Activated naive CD8-positive, alpha-beta T cell (primary cell): ENCODE data around the gene CDH23.

Source experiments
- H3K27ac Mint-ChIP-seq: one replicate; pipeline ENCODE4 v1.8.0; 2021; ENCODE audit warnings: mixed read lengths
- H3K27me3 Mint-ChIP-seq: one replicate; pipeline ENCODE4 v1.8.0; 2021; ENCODE audit warnings: mixed read lengths
- H3K36me3 Mint-ChIP-seq: one replicate; pipeline ENCODE4 v1.8.0; 2021; ENCODE audit warnings: mixed read lengths
- H3K4me1 Mint-ChIP-seq: one replicate; pipeline ENCODE4 v1.8.0; 2021; ENCODE audit warnings: low read depth, mixed read lengths
- H3K4me3 Mint-ChIP-seq: one replicate; pipeline ENCODE4 v1.8.0; 2021; ENCODE audit warnings: mild to moderate bottlenecking, mixed read lengths
- H3K9me3 Mint-ChIP-seq: one replicate; pipeline ENCODE4 v1.8.0; 2021; ENCODE audit warnings: low read depth, mixed read lengths

The CDH23 gene

GRCh38 chr10:71780719-71781118 is 384.0 kb downstream of the CDH23 start:
- Mint-ChIP-seq H3K27ac (no peak overlapping the region), H3K36me3 (no peaks in the 10 kb centered on the region), H3K27me3 (no peaks in the 10 kb centered on the region), H3K4me3 (no peak overlapping the region), H3K9me3 (no peaks in the 10 kb centered on the region), H3K4me1 (peaks cover 22% of the 10 kb centered on the region)

DNA sequence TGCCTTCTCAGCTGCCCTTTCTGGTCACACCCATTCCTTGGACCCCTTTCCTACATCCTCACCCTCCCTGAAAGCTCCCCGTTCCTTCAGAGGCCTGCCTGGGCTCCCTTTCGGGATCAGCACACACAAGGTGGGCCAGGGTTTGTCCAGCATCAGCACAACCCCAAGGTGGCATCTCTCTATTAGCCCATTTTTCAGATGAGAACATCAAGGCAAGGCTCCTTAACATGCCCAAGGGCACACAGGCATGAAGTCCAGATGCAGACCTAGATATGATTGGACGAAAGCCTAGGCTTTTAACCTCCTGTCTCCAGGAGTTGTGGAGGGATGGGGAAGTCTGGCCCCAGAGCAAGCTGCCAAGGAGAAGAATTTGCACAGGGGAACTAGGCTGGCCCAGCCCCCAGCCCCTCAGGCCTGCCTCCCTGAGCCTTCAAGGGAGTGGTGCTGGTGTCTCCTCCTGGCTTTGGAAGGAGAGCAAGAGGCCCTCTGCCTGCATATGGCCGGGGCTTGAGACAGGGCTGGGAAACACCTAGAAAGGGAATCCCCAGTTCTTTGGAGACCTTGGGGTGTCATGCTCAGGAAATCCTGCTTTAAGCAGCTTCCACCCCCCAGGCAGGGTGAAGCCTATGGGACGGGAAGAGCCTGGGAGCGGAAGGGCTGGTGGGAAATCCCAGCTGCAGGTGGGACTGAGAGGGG is 385.6 kb downstream of the CDH23 start:
- Mint-ChIP-seq H3K27me3 (no peaks in the 10 kb centered on the region), H3K4me1 (peaks cover 8% of the 10 kb centered on the region), H3K27ac (no peak overlapping the region), H3K36me3 (no peaks in the 10 kb centered on the region), H3K9me3 (no peaks in the 10 kb centered on the region), H3K4me3 (no peak overlapping the region)

DNA sequence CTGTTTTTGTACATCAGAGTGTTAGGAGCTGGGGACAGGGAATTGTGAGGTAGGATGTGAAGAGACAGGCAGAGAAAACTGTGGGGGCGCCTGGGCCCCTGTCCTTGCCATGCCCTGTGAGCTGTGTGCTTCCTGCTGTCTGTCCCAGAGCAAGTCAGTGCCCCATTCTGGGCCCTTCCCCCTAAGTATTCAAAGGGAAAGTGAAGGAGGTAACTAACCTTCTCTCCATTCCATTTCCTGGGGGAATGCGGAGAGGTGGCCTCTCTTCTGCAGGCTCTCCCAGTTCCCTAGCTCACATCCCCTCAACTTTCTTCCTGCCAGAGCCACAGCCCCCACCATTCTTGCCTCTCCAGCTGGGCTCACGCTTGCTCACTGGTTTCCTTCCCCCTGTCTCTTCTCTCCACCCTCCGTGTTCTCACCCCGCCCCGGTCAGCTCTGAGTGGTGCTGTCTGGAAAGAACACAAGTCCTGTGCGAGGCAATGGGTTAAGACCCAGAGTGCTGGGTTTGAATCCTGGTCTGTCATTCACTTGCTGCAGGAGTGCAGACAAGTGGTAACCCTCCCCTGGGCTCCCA is 386.3 kb downstream of the CDH23 start:
- Mint-ChIP-seq H3K36me3 (no peaks in the 10 kb centered on the region), H3K9me3 (no peaks in the 10 kb centered on the region), H3K4me3 (no peak overlapping the region), H3K27ac (no peak overlapping the region), H3K4me1 (peaks cover 5% of the 10 kb centered on the region), H3K27me3 (no peaks in the 10 kb centered on the region)

- peaks cover 5% of the 10 kb centered on the region for H3K4me1 Mint-ChIP-seq
- H3K36me3 Mint-ChIP-seq = no peaks in the 10 kb centered on the region
- H3K27ac Mint-ChIP-seq = no peak overlapping the region
- no peak overlapping the region for H3K4me3 Mint-ChIP-seq
- no peaks in the 10 kb centered on the region for H3K27me3 Mint-ChIP-seq
- H3K9me3 Mint-ChIP-seq = no peaks in the 10 kb centered on the region
These were observed 387.4 kb downstream of the CDH23 start for GRCh38 chr10:71783917-71784678.

DNA sequence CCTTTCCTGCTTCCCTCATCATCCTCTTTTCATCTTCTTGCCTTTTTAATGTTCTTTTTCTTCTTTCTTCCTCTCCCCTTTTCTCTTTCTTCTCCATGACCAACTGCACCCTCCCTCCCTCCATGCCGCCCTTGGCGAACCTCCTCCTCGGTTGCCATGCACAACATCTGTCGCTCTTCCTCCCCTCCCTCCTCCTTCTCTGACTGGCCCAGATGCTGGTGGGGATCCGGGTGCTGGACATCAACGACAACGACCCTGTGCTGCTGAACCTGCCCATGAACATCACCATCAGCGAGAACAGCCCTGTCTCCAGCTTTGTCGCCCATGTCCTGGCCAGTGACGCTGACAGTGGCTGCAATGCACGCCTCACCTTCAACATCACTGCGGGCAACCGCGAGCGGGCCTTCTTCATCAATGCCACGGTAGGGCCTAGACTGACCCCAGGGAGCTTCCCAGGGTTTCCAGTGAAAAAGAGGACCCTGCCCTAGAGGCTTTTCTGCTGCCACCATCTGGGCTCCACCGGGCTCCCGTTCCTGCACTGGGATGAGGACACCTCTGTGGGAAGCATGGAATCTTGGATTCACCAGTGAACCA is 388.1 kb downstream of the CDH23 start:
- no peak overlapping the region for H3K4me3 Mint-ChIP-seq
- peaks cover 5% of the 10 kb centered on the region for H3K4me1 Mint-ChIP-seq
- no peak overlapping the region for H3K27ac Mint-ChIP-seq
- H3K9me3 Mint-ChIP-seq = no peaks in the 10 kb centered on the region
- H3K27me3 Mint-ChIP-seq = no peaks in the 10 kb centered on the region
- no peaks in the 10 kb centered on the region for H3K36me3 Mint-ChIP-seq

DNA sequence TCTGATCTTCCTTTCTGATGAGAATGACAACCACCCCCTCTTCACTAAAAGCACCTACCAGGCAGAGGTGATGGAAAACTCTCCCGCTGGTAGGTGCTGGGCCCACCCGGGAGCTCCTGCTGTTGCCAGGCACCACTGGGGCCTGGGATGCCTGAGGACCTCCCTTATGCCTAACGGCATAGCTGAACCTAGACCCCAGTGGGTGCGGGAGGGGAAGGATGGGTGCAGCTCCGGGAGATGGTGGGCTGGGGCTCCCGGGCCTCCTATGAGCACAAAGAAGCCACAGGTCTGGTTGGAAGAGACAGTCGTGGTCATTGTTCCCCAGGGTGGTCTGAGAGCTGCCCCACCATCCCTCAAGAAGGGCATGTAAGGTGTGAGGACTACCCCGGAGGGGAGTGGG is 392.2 kb downstream of the CDH23 start:
- H3K4me1 Mint-ChIP-seq = peaks cover 8% of the 10 kb centered on the region
- no peaks in the 10 kb centered on the region for H3K36me3 Mint-ChIP-seq
- no peak overlapping the region for H3K4me3 Mint-ChIP-seq
- H3K27ac Mint-ChIP-seq = no peak overlapping the region
- H3K9me3 Mint-ChIP-seq = no peaks in the 10 kb centered on the region
- no peaks in the 10 kb centered on the region for H3K27me3 Mint-ChIP-seq

DNA sequence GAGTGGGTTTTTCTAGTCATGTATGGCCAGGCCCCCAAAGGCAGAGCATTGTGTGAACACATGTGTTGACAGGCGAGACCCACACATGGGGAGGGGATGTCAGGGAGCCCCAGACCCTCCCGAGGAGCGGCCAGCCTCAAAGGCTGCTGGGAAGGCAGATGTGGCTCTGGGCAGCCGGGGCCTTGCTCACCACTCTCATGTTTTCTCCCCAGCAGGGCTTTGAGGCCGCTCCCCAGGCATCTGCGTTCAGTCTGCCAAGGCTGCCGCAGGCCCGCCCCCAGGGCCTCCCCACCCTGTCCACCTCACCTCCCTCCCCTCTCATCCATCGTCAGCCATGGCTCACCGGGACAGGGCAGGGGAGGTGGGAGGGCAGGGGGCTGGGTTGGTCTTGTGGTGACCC is 393.2 kb downstream of the CDH23 start:
- H3K4me3 Mint-ChIP-seq = no peak overlapping the region
- H3K36me3 Mint-ChIP-seq = no peaks in the 10 kb centered on the region
- H3K4me1 Mint-ChIP-seq = peaks cover 8% of the 10 kb centered on the region
- no peak overlapping the region for H3K27ac Mint-ChIP-seq
- no peaks in the 10 kb centered on the region for H3K27me3 Mint-ChIP-seq
- H3K9me3 Mint-ChIP-seq = no peaks in the 10 kb centered on the region

DNA sequence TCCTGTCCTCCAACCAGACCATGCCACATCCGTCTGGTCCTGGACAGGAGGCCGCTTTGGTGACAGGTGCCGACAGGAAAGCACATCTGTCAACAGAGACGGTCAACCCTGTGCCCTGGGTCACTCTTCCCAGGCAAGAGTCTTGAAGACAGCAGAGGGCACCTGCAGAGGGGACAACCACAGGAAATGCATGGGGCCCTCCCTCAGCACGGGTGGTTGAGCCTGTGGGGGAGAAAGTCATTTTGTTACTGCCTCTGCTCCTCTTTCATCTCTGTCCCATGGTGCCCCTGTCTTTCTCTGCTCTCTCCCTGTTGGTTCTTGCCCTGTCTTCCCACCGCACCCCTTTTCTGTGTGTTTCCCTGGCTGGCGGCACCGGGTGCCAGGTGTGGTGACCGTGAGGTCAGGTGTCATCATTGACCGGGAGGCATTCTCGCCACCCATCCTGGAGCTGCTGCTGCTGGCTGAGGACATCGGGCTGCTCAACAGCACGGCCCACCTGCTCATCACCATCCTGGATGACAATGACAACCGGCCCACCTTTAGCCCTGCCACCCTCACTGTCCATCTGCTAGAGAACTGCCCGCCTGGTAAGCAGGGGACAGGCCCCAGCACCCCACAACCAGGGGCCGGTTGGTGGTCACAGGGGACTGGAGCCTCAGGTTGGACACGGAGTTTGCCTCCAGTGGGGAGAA is 394.2 kb downstream of the CDH23 start:
- Mint-ChIP-seq H3K27ac (no peak overlapping the region), H3K4me3 (no peak overlapping the region), H3K4me1 (peaks cover 11% of the 10 kb centered on the region), H3K27me3 (no peaks in the 10 kb centered on the region), H3K9me3 (no peaks in the 10 kb centered on the region), H3K36me3 (peaks cover 2% of the 10 kb centered on the region)

- Mint-ChIP-seq H3K4me1 (peaks cover 30% of the 10 kb centered on the region), H3K27ac (no peak overlapping the region), H3K36me3 (peaks cover 2% of the 10 kb centered on the region), H3K4me3 (no peak overlapping the region), H3K9me3 (no peaks in the 10 kb centered on the region), H3K27me3 (no peaks in the 10 kb centered on the region)
These were observed 398.5 kb downstream of the CDH23 start for GRCh38 chr10:71795248-71795647.

- Mint-ChIP-seq H3K4me1 (peaks cover 22% of the 10 kb centered on the region), H3K4me3 (peak overlapping the region; percentile 40), H3K36me3 (peaks cover 5% of the 10 kb centered on the region), H3K9me3 (no peaks in the 10 kb centered on the region), H3K27me3 (no peaks in the 10 kb centered on the region), H3K27ac (peak overlapping the region; percentile 41)
These were observed 400.2 kb downstream of the CDH23 start for GRCh38 chr10:71796749-71797405.

DNA sequence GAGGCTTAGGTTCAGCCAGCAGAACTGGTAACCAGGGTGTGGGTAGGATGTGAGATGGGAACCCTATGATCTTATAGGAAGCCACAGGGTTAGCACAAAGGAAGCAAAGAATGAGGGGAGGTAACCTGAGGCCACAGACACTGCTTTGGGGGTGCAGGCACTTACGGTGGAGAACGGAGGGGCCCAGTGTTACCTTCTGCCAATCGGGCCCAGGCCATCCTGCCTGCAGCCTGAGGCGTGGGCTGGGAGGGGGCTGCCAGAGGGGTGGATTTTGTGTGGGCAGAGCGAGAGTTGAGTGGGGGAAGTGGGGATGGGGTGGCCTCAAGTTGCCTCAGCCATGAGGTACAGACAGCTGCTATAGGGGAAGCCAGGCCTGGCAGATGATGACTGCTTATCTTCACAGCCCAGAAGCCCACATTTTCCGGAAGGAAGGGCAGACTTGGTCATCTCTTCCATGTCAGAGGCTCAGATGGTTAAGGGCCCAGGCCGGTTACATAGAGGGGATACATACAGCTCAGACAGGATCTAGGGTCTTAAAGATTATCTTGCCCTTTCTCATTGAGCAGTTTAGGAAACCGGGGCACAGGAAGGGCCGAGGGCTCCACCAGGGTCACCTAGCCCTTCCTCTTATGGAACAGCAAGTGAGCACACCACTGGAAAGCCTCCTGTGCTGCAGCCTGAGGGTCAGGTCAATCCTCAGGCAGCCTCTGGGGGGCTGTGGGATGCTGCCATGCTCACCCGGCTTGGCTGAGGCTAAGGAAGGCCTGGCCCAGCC is 401.0 kb downstream of the CDH23 start:
- H3K27me3 Mint-ChIP-seq = no peaks in the 10 kb centered on the region
- peak overlapping the region; percentile 8 for H3K4me3 Mint-ChIP-seq
- H3K4me1 Mint-ChIP-seq = peaks cover 22% of the 10 kb centered on the region
- H3K27ac Mint-ChIP-seq = peak overlapping the region; percentile 51
- no peaks in the 10 kb centered on the region for H3K9me3 Mint-ChIP-seq
- H3K36me3 Mint-ChIP-seq = peaks cover 5% of the 10 kb centered on the region

DNA sequence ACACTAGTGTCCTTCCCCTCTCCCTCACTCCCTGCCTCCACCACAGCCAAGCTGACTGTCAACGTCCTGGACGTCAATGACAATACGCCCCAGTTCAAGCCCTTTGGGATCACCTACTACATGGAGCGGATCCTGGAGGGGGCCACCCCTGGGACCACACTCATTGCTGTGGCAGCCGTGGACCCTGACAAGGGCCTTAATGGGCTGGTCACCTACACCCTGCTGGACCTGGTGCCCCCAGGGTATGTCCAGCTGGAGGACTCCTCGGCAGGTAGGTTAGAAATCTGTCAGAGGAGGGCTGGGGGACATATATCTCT is 401.5 kb downstream of the CDH23 start:
- H3K27ac Mint-ChIP-seq = no peak overlapping the region
- peaks cover 5% of the 10 kb centered on the region for H3K36me3 Mint-ChIP-seq

DNA sequence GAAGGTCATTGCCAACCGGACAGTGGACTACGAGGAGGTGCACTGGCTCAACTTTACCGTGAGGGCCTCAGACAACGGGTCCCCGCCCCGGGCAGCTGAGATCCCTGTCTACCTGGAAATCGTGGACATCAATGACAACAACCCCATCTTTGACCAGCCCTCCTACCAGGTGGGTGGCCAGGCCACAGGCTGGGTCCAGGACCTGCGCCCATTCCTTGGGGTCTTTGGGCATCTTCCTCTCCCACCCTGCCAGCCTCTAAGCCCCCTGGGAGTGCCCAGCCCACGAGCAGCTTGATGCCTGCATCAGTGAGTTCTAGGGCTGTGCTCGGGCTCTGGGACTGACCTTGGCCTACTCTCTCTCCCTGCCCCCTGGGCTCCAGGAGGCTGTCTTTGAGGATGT is 402.4 kb downstream of the CDH23 start:
- Mint-ChIP-seq H3K4me3 (no peak overlapping the region), H3K27ac (no peak overlapping the region), H3K36me3 (peaks cover 5% of the 10 kb centered on the region), H3K9me3 (no peaks in the 10 kb centered on the region), H3K27me3 (no peaks in the 10 kb centered on the region), H3K4me1 (peaks cover 22% of the 10 kb centered on the region)

More for the DNA sequence above, 401.5 kb downstream of the CDH23 start:
- no peaks in the 10 kb centered on the region for H3K9me3 Mint-ChIP-seq
- peaks cover 22% of the 10 kb centered on the region for H3K4me1 Mint-ChIP-seq
- no peak overlapping the region for H3K4me3 Mint-ChIP-seq
- H3K27me3 Mint-ChIP-seq = no peaks in the 10 kb centered on the region
